NT2/D1 (cell line): ENCODE measurements around the gene BEGAIN.

Experiments used
- SUZ12 ChIP-seq: IDR thresholded peaks from 2 replicates; pipeline ENCODE4 v1.6.1; 2011; ENCODE audit not compliant: insufficient read length, insufficient read depth; ENCODE audit errors: extremely low read depth
- ZNF274 ChIP-seq: IDR thresholded peaks from 2 replicates; pipeline ENCODE4 v1.6.1; 2011; ENCODE audit warnings: mild to moderate bottlenecking, low read depth, low read length

- TF ChIP-seq SUZ12 = no peak
- no peak for TF ChIP-seq ZNF274
Measured at GRCh38 chr14:100566586-100566985, 20.6 kb downstream of the BEGAIN start.
